GM19240 (cell line): ENCODE data around the gene NT5C1A.

Experiments
- DNase-seq: peaks from one replicate; pipeline ENCODE4 v3.0.0; 2011; ENCODE audit warnings: low spot score; ENCODE audit not compliant: insufficient read length

NT5C1A gene

GRCh38 chr1:39638965-39639304, 33.0 kb downstream of the NT5C1A start:
- no peak for DNase-seq

GRCh38 chr1:39637361-39637760, 34.5 kb downstream of the NT5C1A start:
- no peak for DNase-seq

- no peak for DNase-seq
These were observed 36.1 kb downstream of the NT5C1A start for GRCh38 chr1:39635871-39636210.

GRCh38 chr1:39635205-39635870, 36.6 kb downstream of the NT5C1A start:
- no peak for DNase-seq

GRCh38 chr1:39633422-39633821, 38.5 kb downstream of the NT5C1A start:
- no peak for DNase-seq

GRCh38 chr1:39632682-39633417, 39.1 kb downstream of the NT5C1A start:
- DNase-seq = no peak

DNA sequence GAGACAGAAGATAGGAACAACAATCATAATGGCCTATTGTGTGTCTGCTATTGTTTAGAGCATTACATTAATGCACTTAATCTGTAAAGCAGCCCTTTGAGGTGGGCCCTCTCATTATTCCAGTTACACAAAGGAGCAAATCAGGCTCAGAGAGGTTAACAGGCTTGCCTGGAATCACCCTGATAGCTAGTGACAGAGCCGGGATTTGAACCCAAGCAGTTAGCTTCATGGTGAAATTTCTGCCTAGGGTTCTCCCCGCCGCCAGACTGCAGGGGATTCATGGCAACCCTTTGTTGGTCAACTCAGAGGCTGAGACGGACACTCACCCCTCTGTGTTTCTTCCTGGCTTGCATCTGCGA, 39.6 kb downstream of the NT5C1A start:
- no peak for DNase-seq

GRCh38 chr1:39631361-39632322, 40.3 kb downstream of the NT5C1A start:
- DNase-seq = no peak

- DNase-seq = no peak
These were observed 43.0 kb downstream of the NT5C1A start for GRCh38 chr1:39628807-39629350.

DNA sequence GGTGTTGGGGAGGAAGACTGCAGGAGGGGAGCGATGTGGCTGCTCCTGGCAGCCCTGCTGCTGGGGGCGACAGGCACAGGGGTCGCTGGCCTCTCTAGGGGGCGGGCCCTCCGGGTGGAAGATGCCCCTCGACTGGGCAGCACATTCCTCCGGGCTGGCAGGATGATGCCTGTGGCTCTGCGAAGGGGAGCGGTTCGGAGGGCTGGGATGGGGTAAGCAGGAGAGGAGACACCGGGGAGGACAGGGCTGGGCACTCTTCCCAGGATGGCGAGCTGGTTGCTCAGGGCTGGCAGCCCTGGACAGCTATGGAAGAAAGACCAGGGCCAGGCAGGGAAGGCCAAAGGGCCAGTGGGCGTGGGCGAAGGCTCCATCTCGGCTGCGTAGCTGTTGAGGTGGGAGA, 45.3 kb downstream of the NT5C1A start:
- DNase-seq = no peak

DNA sequence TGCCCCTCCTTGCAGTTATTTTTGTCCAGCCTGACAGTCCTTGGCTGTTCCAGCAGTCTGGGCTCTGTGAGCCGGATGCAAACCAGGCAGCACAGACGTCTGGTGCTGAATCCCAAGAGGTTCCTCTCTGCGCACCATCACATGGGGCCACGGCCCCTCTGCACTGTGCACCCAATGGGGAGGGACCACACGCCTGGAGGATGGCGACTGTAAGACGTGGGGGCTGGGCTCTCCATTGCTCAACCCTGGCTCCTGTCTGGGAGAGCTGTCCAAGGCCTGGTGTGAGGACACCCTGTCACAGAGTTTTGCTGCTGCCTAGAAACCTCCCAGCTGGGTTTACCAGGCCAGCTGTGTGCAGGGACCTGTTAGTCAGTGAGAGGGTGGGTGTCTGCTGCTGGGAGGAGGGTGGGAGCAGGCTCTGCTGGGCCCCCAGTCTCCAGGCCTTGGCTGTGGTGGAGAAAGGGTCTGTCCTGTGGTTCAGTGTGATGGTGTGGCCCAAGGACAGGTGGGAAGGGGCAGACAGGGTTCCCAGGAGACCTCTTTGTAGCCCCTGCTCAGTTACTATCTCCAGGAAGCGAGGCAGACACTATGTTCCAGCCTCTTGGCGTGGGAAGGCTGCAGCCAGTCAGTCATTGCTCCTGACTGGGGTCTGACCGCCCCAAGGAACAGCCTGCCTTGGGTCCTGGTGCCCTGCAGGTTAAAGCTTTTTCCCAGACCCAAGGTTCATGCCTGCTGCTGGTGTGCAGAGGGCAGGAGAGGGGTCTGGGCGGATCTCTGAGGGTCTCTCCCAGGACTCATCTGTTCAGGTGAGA, 46.2 kb downstream of the NT5C1A start:
- no peak for DNase-seq

DNA sequence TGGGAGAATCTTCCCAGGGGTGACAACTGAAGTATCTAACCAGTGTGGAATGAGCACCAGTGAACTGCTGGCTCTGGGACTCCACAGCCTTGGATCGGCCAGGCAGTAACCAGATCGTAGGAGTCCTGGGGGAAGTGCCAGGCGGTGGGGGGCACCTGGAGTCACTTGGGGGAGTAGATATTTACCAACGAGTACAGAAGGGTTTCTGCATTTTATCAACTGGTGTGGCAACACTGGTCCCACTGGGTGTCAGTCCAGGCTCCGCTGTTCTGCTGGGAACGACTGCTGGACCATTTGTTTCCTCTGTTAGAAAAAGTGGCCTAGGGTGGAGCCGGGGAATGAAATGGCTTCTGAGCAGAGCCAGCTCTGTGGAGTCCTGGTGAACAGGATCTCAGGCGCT, 46.9 kb downstream of the NT5C1A start:
- DNase-seq = no peak

GRCh38 chr1:39623053-39623452, 48.9 kb downstream of the NT5C1A start:
- DNase-seq = no peak

DNA sequence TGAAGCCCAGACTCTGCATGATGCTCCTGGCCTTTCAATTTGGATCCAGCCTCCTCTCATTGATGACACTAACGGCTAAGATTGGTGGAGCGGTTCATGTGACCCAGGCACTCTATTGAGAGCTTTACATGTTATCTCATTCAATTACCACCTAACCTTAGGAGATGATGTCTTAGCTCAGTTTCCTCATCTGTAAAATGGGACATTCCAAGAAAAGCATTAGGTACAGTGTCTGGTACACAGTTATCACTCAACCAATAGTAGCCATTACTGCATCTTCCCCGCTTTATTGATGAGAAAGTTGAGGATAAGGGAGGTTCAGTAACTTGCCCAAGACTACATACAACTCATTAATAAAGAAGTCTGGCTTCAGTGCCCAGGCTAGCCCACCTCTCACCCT, 49.5 kb downstream of the NT5C1A start:
- no peak for DNase-seq

- DNase-seq = no peak
These were observed 51.2 kb downstream of the NT5C1A start for GRCh38 chr1:39620659-39621165.

DNA sequence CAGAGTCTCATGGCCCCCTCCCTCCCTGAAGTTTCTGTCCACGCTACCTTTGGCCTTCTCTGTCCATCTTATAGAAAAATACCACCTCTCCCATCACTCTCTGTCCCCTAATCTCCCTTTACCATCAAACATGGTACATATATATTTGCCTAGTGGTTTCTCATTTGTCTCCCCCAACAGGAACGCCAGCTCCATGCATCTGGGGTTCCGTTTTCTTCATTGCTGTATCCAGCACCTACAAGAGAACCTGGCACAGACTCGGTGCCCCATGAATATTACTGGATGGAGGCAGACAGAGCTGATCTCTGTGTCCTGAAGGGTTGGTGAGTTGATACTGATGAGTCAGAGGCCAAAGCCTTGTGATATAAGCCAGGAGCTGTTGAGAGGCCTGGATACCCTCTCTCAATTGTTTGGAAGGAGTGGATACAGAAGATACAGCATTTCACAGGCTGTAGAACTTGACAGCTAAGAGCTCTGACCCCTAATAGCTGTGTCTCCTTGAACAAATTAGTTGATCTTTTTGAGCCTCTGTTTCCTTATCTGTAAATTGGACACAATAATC, 54.3 kb downstream of the NT5C1A start:
- DNase-seq = no peak

GRCh38 chr1:39615086-39615673, 56.7 kb downstream of the NT5C1A start:
- DNase-seq = no peak

- no peak for DNase-seq
These were observed 57.4 kb downstream of the NT5C1A start for GRCh38 chr1:39614488-39614887.

DNA sequence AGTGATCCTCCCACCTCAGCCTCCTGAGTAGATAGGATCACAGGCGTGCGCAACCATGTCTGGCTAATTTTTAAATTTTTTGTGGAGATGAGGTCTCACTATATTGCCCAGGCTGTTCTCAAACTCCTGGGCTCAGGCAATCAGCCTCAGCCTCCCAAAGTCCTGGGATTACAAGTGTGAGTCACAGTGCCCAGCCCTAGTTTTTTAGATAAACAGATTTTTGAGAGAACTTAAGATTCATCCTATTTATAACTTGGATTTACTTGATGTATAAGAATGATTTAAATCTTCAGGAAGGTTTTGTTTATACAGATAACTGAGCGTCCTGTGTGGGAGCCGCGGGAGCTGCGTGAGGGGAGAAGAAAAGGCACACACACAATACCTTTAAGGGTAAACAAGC, 58.7 kb downstream of the NT5C1A start:
- DNase-seq = no peak

GRCh38 chr1:39609618-39610331, 62.1 kb downstream of the NT5C1A start:
- DNase-seq = no peak
